Gastroesophageal sphincter (tissue), 3 donors: ENCODE measurements around the gene KDM4C.

Source experiments
- CTCF ChIP-seq, 4 experiments: fragments of 200-600 bp in 2 of 4; fragments of 450-650 bp in 2 of 4; sonication (generic) in 1 of 4; IDR thresholded peaks; one replicate each; pipeline ENCODE4 v1.5.1; 2017 to 2019; ENCODE audit warnings: antibody characterized with exemption in 4 of 4, mild to moderate bottlenecking in 2 of 4, moderate library complexity in 2 of 4
- POLR2A ChIP-seq, 2 donors: fragments of 450-650 bp; IDR thresholded peaks; one replicate each; pipeline ENCODE4 v1.6.1; 2017; ENCODE audit warnings: antibody characterized with exemption in 2 of 2, mild to moderate bottlenecking in 2 of 2, moderate library complexity in 1 of 2

- TF ChIP-seq POLR2A (IDR thresholded peaks at IDR 0.05) (no peak), CTCF (IDR thresholded peaks at IDR 0.05) (no peak)
These were observed 129.3 kb downstream of the KDM4C start for GRCh38 chr9:6887051-6887450.
